ENCODE measurements around the gene GPR45. TPM values are rescaled to one million over a fixed set of nuclear protein-coding genes. Genes with fewer than 3 reads are reported as not detected.

GPR45 gene
- total RNA-seq, 1 donor from 2014 or later: not detected

DNA sequence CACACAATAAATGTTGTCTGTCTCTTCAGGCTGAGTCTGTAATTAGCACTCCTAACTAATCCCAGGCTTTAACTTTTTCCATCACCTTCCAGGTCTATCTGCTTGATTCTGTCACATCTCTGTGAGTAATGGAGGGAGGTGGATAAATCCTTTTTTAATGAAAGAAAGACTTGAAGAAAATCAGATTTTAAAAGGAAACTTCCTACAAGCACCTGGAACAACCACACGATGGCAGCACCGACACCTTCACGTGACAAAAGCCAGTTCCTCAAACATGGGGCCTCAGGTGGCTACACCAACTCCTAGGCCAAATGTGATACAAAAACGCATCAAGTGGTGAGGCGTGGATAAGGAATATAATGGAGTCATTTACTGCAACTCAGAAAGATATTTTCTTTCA, 46.1 kb downstream of the GPR45 start:
- POLR2A ChIA-PET: no interaction called here
- no peak for ATAC-seq (ENCODE audit: low read depth)
- intact Hi-C loops (cut with micrococcal nuclease): no loop called here
- Mint-ChIP-seq H3K4me3 (no peak overlapping the region), H3K9me3 (no peaks in the 10 kb centered on the region), H3K4me1 (no peaks in the 10 kb centered on the region), H3K36me3 (ENCODE audit: low read depth) (peaks cover 83% of the 10 kb centered on the region), H3K27me3 (no peaks in the 10 kb centered on the region), H3K27ac (no peak overlapping the region)
- CTCF ChIA-PET: no interaction called here
- DNase-seq: no peak
- TF ChIP-seq, protein P1, sequence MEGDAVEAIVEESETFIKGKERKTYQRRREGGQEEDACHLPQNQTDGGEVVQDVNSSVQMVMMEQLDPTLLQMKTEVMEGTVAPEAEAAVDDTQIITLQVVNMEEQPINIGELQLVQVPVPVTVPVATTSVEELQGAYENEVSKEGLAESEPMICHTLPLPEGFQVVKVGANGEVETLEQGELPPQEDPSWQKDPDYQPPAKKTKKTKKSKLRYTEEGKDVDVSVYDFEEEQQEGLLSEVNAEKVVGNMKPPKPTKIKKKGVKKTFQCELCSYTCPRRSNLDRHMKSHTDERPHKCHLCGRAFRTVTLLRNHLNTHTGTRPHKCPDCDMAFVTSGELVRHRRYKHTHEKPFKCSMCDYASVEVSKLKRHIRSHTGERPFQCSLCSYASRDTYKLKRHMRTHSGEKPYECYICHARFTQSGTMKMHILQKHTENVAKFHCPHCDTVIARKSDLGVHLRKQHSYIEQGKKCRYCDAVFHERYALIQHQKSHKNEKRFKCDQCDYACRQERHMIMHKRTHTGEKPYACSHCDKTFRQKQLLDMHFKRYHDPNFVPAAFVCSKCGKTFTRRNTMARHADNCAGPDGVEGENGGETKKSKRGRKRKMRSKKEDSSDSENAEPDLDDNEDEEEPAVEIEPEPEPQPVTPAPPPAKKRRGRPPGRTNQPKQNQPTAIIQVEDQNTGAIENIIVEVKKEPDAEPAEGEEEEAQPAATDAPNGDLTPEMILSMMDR (IDR thresholded peaks at IDR 0.05): no peak

DNA sequence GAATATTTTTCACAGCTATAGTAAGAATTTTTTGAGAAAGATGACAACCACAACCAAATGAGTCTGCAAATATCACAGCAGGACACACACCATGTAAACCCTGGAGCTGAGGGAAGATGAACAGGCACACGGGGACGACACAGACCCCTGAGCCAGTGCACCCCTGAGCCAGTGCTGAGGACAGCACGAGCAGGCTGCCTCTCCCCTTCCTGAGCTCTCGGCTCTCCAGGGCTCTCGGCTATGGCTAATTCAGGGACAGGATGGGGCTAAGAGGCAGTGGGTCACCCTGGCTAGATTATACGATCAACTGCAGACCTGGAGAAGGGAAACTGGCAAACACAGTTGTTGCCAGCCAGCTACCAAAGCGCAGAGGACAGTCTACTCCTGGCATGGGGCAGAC, 46.6 kb downstream of the GPR45 start:
- intact Hi-C loops (cut with micrococcal nuclease): no loop called here
- no peak overlapping the region for H3K27ac Mint-ChIP-seq
- ChIA-PET CTCF (no interaction called here), POLR2A (no interaction called here)
- no peaks in the 10 kb centered on the region for H3K9me3 Mint-ChIP-seq
- DNase-seq: no peak
- H3K4me1 Mint-ChIP-seq: no peaks in the 10 kb centered on the region
- TF ChIP-seq, protein P1 (IDR thresholded peaks at IDR 0.05): no peak
- ATAC-seq (ENCODE audit: low read depth): no peak
- no peak overlapping the region for H3K4me3 Mint-ChIP-seq
- H3K36me3 Mint-ChIP-seq (ENCODE audit: low read depth): peaks cover 83% of the 10 kb centered on the region
- H3K27me3 Mint-ChIP-seq: no peaks in the 10 kb centered on the region

DNA sequence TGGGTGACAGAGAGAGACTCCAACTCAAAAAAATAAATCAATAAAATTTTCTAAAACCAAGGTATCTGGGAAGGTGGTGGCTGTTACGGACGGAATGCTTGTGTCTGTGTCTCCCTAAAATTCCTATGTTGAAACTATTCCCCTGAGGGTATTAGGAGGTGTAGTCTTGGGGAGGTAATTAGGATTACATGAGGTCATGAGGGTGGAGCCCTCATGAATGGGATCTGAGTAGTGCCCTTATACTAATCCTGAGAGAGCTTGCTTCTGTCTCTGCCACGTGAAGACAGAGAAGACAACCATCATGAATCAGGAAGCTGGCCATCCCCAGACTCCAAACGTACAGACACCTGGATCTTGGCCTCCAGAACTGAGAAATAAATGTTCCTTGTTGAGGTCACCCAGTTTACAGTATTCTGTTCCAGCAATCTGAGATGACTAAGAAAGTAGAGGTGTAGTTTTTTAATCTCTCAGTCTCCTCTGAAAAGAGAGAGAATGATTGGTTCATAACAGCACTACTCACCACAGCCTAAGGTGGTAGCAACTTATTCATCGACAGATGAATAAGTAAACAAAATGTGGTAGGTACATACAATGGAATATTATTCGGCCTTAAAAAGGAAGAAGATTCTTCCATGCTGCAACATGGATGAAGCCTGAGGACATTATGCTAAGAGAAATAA, 49.6 kb downstream of the GPR45 start:
- CTCF ChIA-PET: no interaction called here
- intact Hi-C loops (cut with micrococcal nuclease): no loop called here

DNA sequence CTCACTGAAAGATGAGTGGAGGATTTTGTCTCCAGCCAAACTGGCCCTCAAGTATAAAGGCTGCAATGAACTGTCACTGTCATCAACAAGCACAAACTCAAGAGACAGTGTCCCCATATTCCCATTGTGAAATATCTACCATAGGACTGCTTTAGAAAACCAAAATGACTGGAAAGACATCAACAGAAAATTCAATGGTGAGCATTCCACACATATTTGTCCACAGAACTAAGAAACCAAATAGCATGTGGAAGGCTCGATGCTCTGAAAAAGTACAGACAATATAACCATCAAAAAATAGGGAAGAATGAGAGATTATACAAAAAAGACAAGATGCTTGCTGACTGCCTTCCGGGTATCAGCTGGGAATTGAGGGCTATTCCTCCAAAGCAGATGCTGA, 50.4 kb downstream of the GPR45 start:
- H3K27ac Mint-ChIP-seq: no peak overlapping the region
- TF ChIP-seq, protein P1 (IDR thresholded peaks at IDR 0.05): no peak
- H3K9me3 Mint-ChIP-seq: no peaks in the 10 kb centered on the region
- intact Hi-C loops (cut with micrococcal nuclease): no loop called here
- no peak overlapping the region for H3K4me3 Mint-ChIP-seq
- DNase-seq (no peak), ATAC-seq (ENCODE audit: low read depth) (no peak)
- H3K4me1 Mint-ChIP-seq: no peaks in the 10 kb centered on the region
- peaks cover 82% of the 10 kb centered on the region for H3K36me3 Mint-ChIP-seq (ENCODE audit: low read depth)
- no peaks in the 10 kb centered on the region for H3K27me3 Mint-ChIP-seq
- ChIA-PET CTCF (no interaction called here), POLR2A (no interaction called here)

More for the DNA sequence above, 49.6 kb downstream of the GPR45 start:
- H3K4me3 Mint-ChIP-seq: no peak overlapping the region
- ATAC-seq (ENCODE audit: low read depth): no peak
- H3K4me1 Mint-ChIP-seq: no peaks in the 10 kb centered on the region
- TF ChIP-seq, protein P1 (IDR thresholded peaks at IDR 0.05): no peak
- H3K9me3 Mint-ChIP-seq: no peaks in the 10 kb centered on the region
- H3K27ac Mint-ChIP-seq: no peak overlapping the region
- POLR2A ChIA-PET: no interaction called here
- no peak for DNase-seq
- no peaks in the 10 kb centered on the region for H3K27me3 Mint-ChIP-seq
- H3K36me3 Mint-ChIP-seq (ENCODE audit: low read depth): peaks cover 83% of the 10 kb centered on the region

Other genes with a start within 250 kb of the GPR45 start
- 26.5 and 29.1 TPM in 2 replicates for gene MRPS9, start 203.7 kb upstream of the GPR45 start, total RNA-seq
- gene TGFBRAP1, start 88.0 kb downstream of the GPR45 start, total RNA-seq: 25.0 and 25.2 TPM in 2 replicates
- gene C2orf49, start 95.8 kb downstream of the GPR45 start, total RNA-seq: 20.0 and 23.8 TPM in 2 replicates
- gene FHL2, start 157.3 kb downstream of the GPR45 start, total RNA-seq: 0.16 and 0.27 TPM in 2 replicates

Data from activated B cell treated with CpG ODN at 0.5 μM for 24 hours (primary cell).